ENCODE measurements around the gene NPC1.

DNA sequence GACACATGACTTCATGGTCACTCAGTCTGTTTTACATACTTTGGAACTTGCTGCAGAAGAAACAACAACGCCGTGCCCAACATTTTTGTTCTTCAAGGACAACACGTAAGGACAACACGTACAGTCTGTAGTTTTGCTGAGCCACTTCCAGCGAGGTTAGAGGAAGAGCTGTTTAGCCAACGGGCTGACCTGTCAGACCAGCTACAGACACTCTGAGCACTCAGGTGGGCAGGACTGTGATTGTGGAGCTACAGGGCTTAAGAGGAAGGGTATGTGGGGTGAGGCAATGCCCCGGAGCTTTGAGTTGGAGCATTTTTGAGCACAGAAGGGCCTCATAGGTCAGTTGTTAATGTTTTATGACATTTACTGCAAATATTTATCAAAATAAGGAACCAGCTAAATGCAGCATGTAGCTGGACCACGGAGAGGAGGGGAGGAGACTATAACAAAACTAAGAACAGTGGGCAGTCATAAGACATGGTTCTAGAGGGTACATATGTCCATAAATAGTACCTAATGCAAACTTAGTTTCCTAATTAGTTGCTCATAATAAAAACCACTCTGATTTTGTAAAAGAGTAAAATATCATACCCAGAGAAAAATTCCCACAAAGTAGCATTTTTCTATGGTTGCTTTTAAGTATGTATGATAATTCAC lies 26.3 kb upstream of the NPC1 start:
- TF ChIP-seq POLR2A (IDR thresholded peaks at IDR 0.05; ENCODE audit: low read depth, low read length) (no peak), TAF1 (IDR thresholded peaks at IDR 0.05; ENCODE audit: borderline replicate concordance, low read depth, low read length) (no peak)
